Activated naive CD4-positive, alpha-beta T cell treated with anti-CD3 and anti-CD28 coated beads, Interleukin-2, amount 10 ng/mL, durations not matched to agents 5 hours and 36 hours (primary cell): Measurements from ENCODE around the gene SOX18. TPM values are rescaled to one million over a fixed set of nuclear protein-coding genes. Genes with fewer than 3 reads are reported as not detected.

Source experiments
- microRNA-seq: library from miRNA; unstranded; fragments of <30 nt; microRNA quantifications from one replicate; pipeline ENCODE4 v1.2.0, GENCODE V29; 2022; ENCODE audit warnings: borderline microRNAs expressed, borderline replicate concordance
- total RNA-seq, 2 experiments: library from RNA; stranded (reverse); gene quantifications; one replicate each; pipeline ENCODE4 v1.2.3, GENCODE V29; 2021

Gene SOX18
- under 1 TPM; 0.28 to 0.31 TPM for total RNA-seq

GRCh38 chr20:64049060-64049877 is at the start of gene SOX18:
Gene SOX18, minus strand, starts transcription at chr20:64049639. Its CDS starts 123 bp downstream, at chr20:64049516.

GRCh38 chr20:64083804-64084684 is 34.6 kb upstream of the SOX18 start, which contains the start of gene LKAAEAR1:
Gene LKAAEAR1, minus strand, starts transcription at chr20:64084398. Its CDS starts 179 bp downstream, at chr20:64084219.

GRCh38 chr20:64080013-64080812 is 30.8 kb upstream of the SOX18 start, which contains the start of gene OPRL1:
Gene OPRL1, plus strand, starts transcription at chr20:64080082. Its CDS starts 12,639 bp downstream, at chr20:64092721.

GRCh38 chr20:64079273-64080012 is 30.0 kb upstream of the SOX18 start, which contains the start of gene RGS19:
Gene RGS19, minus strand, starts transcription at chr20:64079518. Its CDS starts 2,632 bp downstream, at chr20:64076886.

GRCh38 chr20:64062596-64063388 is 13.4 kb upstream of the SOX18 start, which contains the start of gene TCEA2:
Gene TCEA2, plus strand, starts transcription at chr20:64063198. Its CDS starts 115 bp downstream, at chr20:64063313.

GRCh38 chr20:64035933-64036345 is 13.5 kb downstream of the SOX18 start, which contains the start of gene C20orf204:
Gene C20orf204, plus strand, starts transcription at chr20:64036182. Its CDS starts 142 bp downstream, at chr20:64036324.

Small RNA genes lying within 50 kb of the gene (microRNA-seq; reads per million reads assigned to microRNA genes)
- gene MIR6813, result 1.5 reads per million

Other genes with a start within 250 kb of the SOX18 start
- gene ZBTB46, start 218.4 kb downstream of the SOX18 start, total RNA-seq, result under 1 TPM; 0.05 to 0.10 TPM
- gene ABHD16B, start 188.1 kb downstream of the SOX18 start, total RNA-seq, result under 1 TPM in 1 of 2 experiments, not detected in 1; 0.13 TPM
- gene TPD52L2, start 184.4 kb downstream of the SOX18 start, total RNA-seq, result 10 to 100 TPM; 42.7 to 44.8 TPM
- gene DNAJC5, start 154.5 kb downstream of the SOX18 start, total RNA-seq, result 10 to 100 TPM; 48.1 to 51.1 TPM
- 10 to 100 TPM; 37.3 to 40.1 TPM for gene UCKL1, start 93.2 kb downstream of the SOX18 start, total RNA-seq
- gene ZNF512B, start 79.7 kb downstream of the SOX18 start, total RNA-seq, result 10 to 100 TPM; 23.4 to 24.6 TPM
- gene SAMD10, start 70.0 kb downstream of the SOX18 start, total RNA-seq, result 10 to 100 TPM; 20.5 to 20.7 TPM
- gene PRPF6, start 68.5 kb downstream of the SOX18 start, total RNA-seq, result 10 to 100 TPM; 71.1 to 71.3 TPM
- 1 to 10 TPM; 2.7 to 3.6 TPM for gene C20orf204, start 13.5 kb downstream of the SOX18 start, total RNA-seq
- 10 to 100 TPM; 65.0 to 69.1 TPM for gene TCEA2, start 13.6 kb upstream of the SOX18 start, total RNA-seq
- gene RGS19, start 29.9 kb upstream of the SOX18 start, total RNA-seq, result 100 to 1,000 TPM; 117 to 124 TPM
- gene OPRL1, start 30.4 kb upstream of the SOX18 start, total RNA-seq, result 1 to 10 TPM; 1.8 to 1.9 TPM
- gene LKAAEAR1, start 34.8 kb upstream of the SOX18 start, total RNA-seq, result under 1 TPM; 0.31 to 0.45 TPM
- gene NPBWR2, start 57.9 kb upstream of the SOX18 start, total RNA-seq, result not detected
- not detected for gene MYT1, start 114.8 kb upstream of the SOX18 start, total RNA-seq
- 10 to 100 TPM; 75.0 to 78.9 TPM for gene PCMTD2, start 206.1 kb upstream of the SOX18 start, total RNA-seq